Endodermal cell (in vitro differentiated cells): Measurements from ENCODE around the gene ARID5B. TPM values are rescaled to one million over a fixed set of nuclear protein-coding genes. Genes with fewer than 3 reads are reported as not detected.

Experiments
- DNase-seq: peaks from one replicate; pipeline ENCODE4 v3.0.0-alpha.2; 2017
- H3K27ac ChIP-seq: 2 replicates; pipeline ENCODE4 v1.5.1; 2013; ENCODE audit warnings: mild to moderate bottlenecking, low read depth, low read length, moderate library complexity
- H3K27me3 ChIP-seq: 2 replicates; pipeline ENCODE4 v1.6.1; 2013; ENCODE audit warnings: mild to moderate bottlenecking, low read length, moderate library complexity; ENCODE audit not compliant: insufficient read depth, control insufficient read depth, poor library complexity, severe bottlenecking
- H3K36me3 ChIP-seq: 2 replicates; pipeline ENCODE4 v1.7.0; 2013; ENCODE audit warnings: mild to moderate bottlenecking, low read length, moderate library complexity; ENCODE audit not compliant: control insufficient read depth, insufficient read depth
- H3K4me1 ChIP-seq: one replicate; pipeline ENCODE4 v1.7.0; 2013; ENCODE audit warnings: low read length; ENCODE audit not compliant: control insufficient read depth, insufficient read depth
- H3K4me3 ChIP-seq: 2 replicates; pipeline ENCODE4 v1.5.1; 2013; ENCODE audit warnings: mild to moderate bottlenecking, low read length, moderate library complexity
- H3K9ac ChIP-seq: 2 replicates; pipeline ENCODE4 v1.6.1; 2013; ENCODE audit warnings: mild to moderate bottlenecking, low read length, moderate library complexity; ENCODE audit not compliant: poor library complexity, severe bottlenecking; ENCODE audit errors: extremely low read depth
- H3K9me3 ChIP-seq: 2 replicates; pipeline ENCODE4 v1.6.1; 2013; ENCODE audit warnings: mild to moderate bottlenecking, low read length, moderate library complexity; ENCODE audit not compliant: control insufficient read depth
- H3K27ac Mint-ChIP-seq: 2 replicates; pipeline ENCODE4 v1.8.0; 2020; ENCODE audit warnings: mixed read lengths
- H3K27me3 Mint-ChIP-seq: 2 replicates; pipeline ENCODE4 v1.8.0; 2021; ENCODE audit warnings: mild to moderate bottlenecking, mixed read lengths; ENCODE audit not compliant: insufficient read depth
- H3K36me3 Mint-ChIP-seq: 2 replicates; pipeline ENCODE4 v1.8.0; 2020; ENCODE audit warnings: low read depth, mixed read lengths
- H3K4me1 Mint-ChIP-seq: 2 replicates; pipeline ENCODE4 v1.8.0; 2020; ENCODE audit warnings: mixed read lengths
- H3K4me3 Mint-ChIP-seq: 2 replicates; pipeline ENCODE4 v1.8.0; 2020; ENCODE audit warnings: mild to moderate bottlenecking, moderate library complexity, mixed read lengths
- H3K9me3 Mint-ChIP-seq: 2 replicates; pipeline ENCODE4 v1.8.0; 2020; ENCODE audit warnings: mild to moderate bottlenecking, mixed read lengths
- CTCF ChIP-seq: fragments of 200-600 bp; sonication (generic); conservative IDR thresholded peaks from 2 replicates; pipeline ENCODE4 v1.5.0; 2021; ENCODE audit warnings: antibody characterized with exemption, mild to moderate bottlenecking
- WGBS, 2 experiments: methylation state at CpG; one replicate each; pipeline versions ENCODE4 v1.1.5 to v1.1.7; 2013; ENCODE audit warnings: missing lambda C conversion rate in 2 of 2, mixed read lengths in 1 of 2; ENCODE audit not compliant: insufficient coverage in 1 of 2, insufficient read length in 1 of 2; 5-methylcytosine and 5-hydroxymethylcytosine counted together
- total RNA-seq, 2 donors: library from RNA; stranded (reverse); fragmentation: NEBNext Ultra II Directional in 1 of 2; extraction: Animal tissue kit (Norgen Biotek cat#: 25700) in 1 of 2; gene quantifications; 2 replicates in 1 of 2; 3 replicates in 1 of 2; pipeline ENCODE4 v1.2.1, GENCODE V29; 2021

ARID5B gene
- total RNA-seq, 2 donors from 2014 or later: 1.2 to 1.8 TPM

- Histone ChIP-seq H3K4me1 (peaks cover 4% of the 10 kb centered on the region), H3K27me3 (peaks cover 8% of the 10 kb centered on the region), H3K27ac (no peak overlapping the region), H3K36me3 (no peaks in the 10 kb centered on the region), H3K9me3 (no peaks in the 10 kb centered on the region), H3K4me3 (no peak overlapping the region), H3K9ac (no peak overlapping the region)
- no peak overlapping the region for H3K4me3 Mint-ChIP-seq
- H3K36me3 Mint-ChIP-seq: no peaks in the 10 kb centered on the region
- no peaks in the 10 kb centered on the region for H3K9me3 Mint-ChIP-seq
- TF ChIP-seq CTCF: no peak
- peaks cover 11% of the 10 kb centered on the region for H3K27me3 Mint-ChIP-seq
- 95 to 100% methylated on average over 2 to 4 of the region's 4 CpGs for WGBS, 2 experiments
- DNase-seq: no peak
- H3K27ac Mint-ChIP-seq: no peak overlapping the region
- H3K4me1 Mint-ChIP-seq: peaks cover 5% of the 10 kb centered on the region
Observed at GRCh38 chr10:61957806-61958205, 56.3 kb downstream of the ARID5B start.

GRCh38 chr10:61958311-61958710 is 56.8 kb downstream of the ARID5B start:
- Histone ChIP-seq H3K27ac (no peak overlapping the region), H3K9ac (no peak overlapping the region), H3K36me3 (no peaks in the 10 kb centered on the region), H3K4me3 (no peak overlapping the region), H3K27me3 (peaks cover 3% of the 10 kb centered on the region), H3K9me3 (no peaks in the 10 kb centered on the region), H3K4me1 (no peaks in the 10 kb centered on the region)
- no peak for DNase-seq
- Mint-ChIP-seq H3K36me3 (no peaks in the 10 kb centered on the region), H3K4me1 (peaks cover 5% of the 10 kb centered on the region), H3K27ac (no peak overlapping the region), H3K27me3 (peaks cover 7% of the 10 kb centered on the region), H3K9me3 (no peaks in the 10 kb centered on the region), H3K4me3 (no peak overlapping the region)
- 97 to 98% methylated on average over 11 to 12 of the region's 12 CpGs for WGBS, 2 experiments
- TF ChIP-seq CTCF: no peak

- no peak overlapping the region for H3K27ac Mint-ChIP-seq
- H3K27me3 Mint-ChIP-seq: peaks cover 6% of the 10 kb centered on the region
Observed at GRCh38 chr10:61958805-61959204, 57.3 kb downstream of the ARID5B start.

More at GRCh38 chr10:61958805-61959204, 57.3 kb downstream of the ARID5B start:
- Histone ChIP-seq H3K4me3 (no peak overlapping the region), H3K9ac (no peak overlapping the region), H3K4me1 (no peaks in the 10 kb centered on the region), H3K9me3 (no peaks in the 10 kb centered on the region), H3K27ac (no peak overlapping the region), H3K36me3 (no peaks in the 10 kb centered on the region), H3K27me3 (no peaks in the 10 kb centered on the region)
- no peaks in the 10 kb centered on the region for H3K9me3 Mint-ChIP-seq
- peaks cover 6% of the 10 kb centered on the region for H3K4me1 Mint-ChIP-seq
- DNase-seq: no peak
- H3K36me3 Mint-ChIP-seq: no peaks in the 10 kb centered on the region
- TF ChIP-seq CTCF: no peak
- no peak overlapping the region for H3K4me3 Mint-ChIP-seq
